Measurements from ENCODE around the gene BRF1. TPM values are rescaled to one million over a fixed set of nuclear protein-coding genes. Genes with fewer than 3 reads are reported as not detected.
A peak's percentile ranks its signal among the peaks of the same experiment; 100 is the strongest.
"Not testable (repeated sequence)": the region's sequence is repeated elsewhere in the genome, so short reads cannot be mapped to it uniquely, and the experiment has no call there.

The BRF1 gene
- total RNA-seq, 2 donors from 2014 or later, result 16.2 to 17.2 TPM

DNA sequence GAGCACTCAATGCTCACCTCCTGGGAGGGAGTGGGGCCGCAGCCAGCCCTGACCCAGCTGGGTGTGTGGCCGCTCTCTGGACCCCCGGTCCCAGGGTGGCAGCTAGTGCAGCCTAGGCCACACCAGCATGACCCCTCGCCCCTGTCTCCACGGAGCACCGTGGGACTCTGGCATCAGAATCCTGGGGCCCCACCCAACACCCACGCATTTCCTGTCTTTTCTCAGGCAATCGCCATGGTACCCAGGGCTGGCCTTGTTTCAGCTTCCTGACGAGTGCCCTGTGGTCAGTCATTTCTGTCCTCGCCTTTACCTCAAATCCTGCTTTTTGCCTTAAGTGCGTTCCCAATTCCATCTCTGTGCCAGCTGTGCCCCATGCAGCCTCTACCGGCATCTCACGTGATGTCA, 29.7 kb upstream of the BRF1 start:
- Histone ChIP-seq H3K4me3 (no peak overlapping the region), H3K4me1 (peaks cover 0 to 90% of the 10 kb centered on the region in 2 donors), H3K36me3 (no peaks in the 10 kb centered on the region), H3K27me3 (no peaks in the 10 kb centered on the region), H3K27ac (peak overlapping the region in 1 of 2 donors; percentile 67), H3K9me3 (no peaks in the 10 kb centered on the region)
- DNase-seq (ENCODE audit: low spot score), result no peak
- TF ChIP-seq CTCF (IDR thresholded peaks at IDR 0.05), result no peak

DNA sequence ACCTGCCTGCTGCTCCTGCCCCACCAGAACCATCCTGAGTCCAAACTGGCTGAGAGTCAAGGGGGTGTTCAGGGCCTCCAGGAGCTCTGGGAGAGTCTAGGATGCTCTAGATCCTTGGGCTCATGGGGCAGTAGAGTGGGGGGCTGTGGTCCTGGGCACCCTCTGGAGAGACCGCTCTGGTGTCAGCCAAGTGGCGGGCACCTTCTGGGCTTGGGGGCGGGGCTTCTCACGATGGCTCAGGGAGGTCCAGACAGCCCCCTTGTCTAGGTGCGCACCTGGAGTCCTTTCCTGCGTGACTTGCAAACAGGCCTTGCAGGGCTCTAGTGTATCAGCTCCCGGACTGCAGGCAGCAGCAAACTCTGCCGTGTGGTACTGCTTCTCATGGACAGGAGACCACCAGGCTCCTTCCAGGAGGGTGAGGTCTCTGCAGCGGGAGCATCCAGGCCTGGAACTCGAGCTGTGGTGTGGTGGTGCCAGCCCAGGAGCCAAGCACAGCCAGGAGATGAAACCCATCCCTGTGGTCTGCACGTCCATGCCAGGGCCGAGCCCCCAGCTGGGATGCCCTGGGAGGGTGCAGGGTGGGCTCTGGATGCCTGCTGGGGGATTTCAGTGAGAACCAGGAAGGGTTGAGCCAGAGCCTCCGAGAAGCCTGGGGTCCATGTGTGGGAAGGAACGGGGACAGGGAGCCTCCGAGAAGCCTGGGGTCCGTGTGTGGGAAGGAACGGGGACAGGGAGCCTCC, 28.8 kb upstream of the BRF1 start:
- Histone ChIP-seq H3K27ac (peak overlapping the region in 1 of 2 donors; percentile 79), H3K4me3 (no peak overlapping the region), H3K4me1 (peaks cover 0 to 90% of the 10 kb centered on the region in 2 donors), H3K27me3 (no peaks in the 10 kb centered on the region), H3K36me3 (no peaks in the 10 kb centered on the region), H3K9me3 (no peaks in the 10 kb centered on the region)
- no peak for DNase-seq (ENCODE audit: low spot score)
- TF ChIP-seq CTCF (IDR thresholded peaks at IDR 0.05), result no peak

- DNase-seq (ENCODE audit: low spot score), result no peak
- no peaks in the 10 kb centered on the region for H3K36me3 ChIP-seq
- no peak for TF ChIP-seq CTCF (IDR thresholded peaks at IDR 0.05)
- peaks cover 0 to 90% of the 10 kb centered on the region in 2 donors for H3K4me1 ChIP-seq
- no peak overlapping the region for H3K4me3 ChIP-seq
- H3K27ac ChIP-seq, result peak overlapping the region; percentile 78 to 79
- no peaks in the 10 kb centered on the region for H3K9me3 ChIP-seq
- H3K27me3 ChIP-seq, result no peaks in the 10 kb centered on the region
Observed at GRCh38 chr14:105328678-105329390, 28.0 kb upstream of the BRF1 start.

- Histone ChIP-seq H3K27me3 (no peaks in the 10 kb centered on the region), H3K36me3 (no peaks in the 10 kb centered on the region), H3K27ac (peak overlapping the region; percentile 78 to 79), H3K4me3 (no peak overlapping the region), H3K9me3 (no peaks in the 10 kb centered on the region), H3K4me1 (peaks cover 0 to 90% of the 10 kb centered on the region in 2 donors)
- DNase-seq (ENCODE audit: low spot score), result no peak
- no peak for TF ChIP-seq CTCF (IDR thresholded peaks at IDR 0.05)
Observed at GRCh38 chr14:105328070-105328677, 27.4 kb upstream of the BRF1 start.

- not testable (repeated sequence) for H3K36me3 ChIP-seq; H3K4me3 ChIP-seq; H3K9me3 ChIP-seq; H3K27me3 ChIP-seq; DNase-seq (ENCODE audit: low spot score)
- peak overlapping the region; percentile 78 to 79 for H3K27ac ChIP-seq
- H3K4me1 ChIP-seq, result peaks cover 0 to 90% of the 10 kb centered on the region in 2 donors
Observed at GRCh38 chr14:105327695-105328045, 26.9 kb upstream of the BRF1 start.

All from right atrium auricular region (tissue), 2 donors.